Gastroesophageal sphincter (tissue), 4 donors: ENCODE data around the gene PIGBOS1. TPM values are rescaled to one million over a fixed set of nuclear protein-coding genes. Genes with fewer than 3 reads are reported as not detected.
"Not testable (repeated sequence)": the region's sequence is repeated elsewhere in the genome, so short reads cannot be mapped to it uniquely, and the experiment has no call there.

Experiments
- ATAC-seq: fragments of 150-250 bp; one replicate; pipeline ENCODE4 v1.9.1; 2016; ENCODE audit warnings: mild to moderate bottlenecking, moderate library complexity
- H3K27ac ChIP-seq, 4 donors: fragments of 200-600 bp; sonication (generic) in 3 of 4; 1 replicate in 3 of 4; 2 replicates in 1 of 4; pipeline ENCODE4 v1.5.1; 2016 to 2019
- H3K27me3 ChIP-seq: fragments of 200-600 bp; sonication (generic); one replicate; pipeline ENCODE4 v1.5.1; 2019
- H3K36me3 ChIP-seq, 2 donors: fragments of 200-600 bp; sonication (generic); one replicate each; pipeline ENCODE4 v1.5.1; 2019; ENCODE audit warnings: control low read depth in 1 of 2
- H3K4me1 ChIP-seq, 3 donors: fragments of 200-600 bp; sonication (generic); 1 replicate in 2 of 3; 2 replicates in 1 of 3; pipeline ENCODE4 v1.5.1; 2016 to 2019; ENCODE audit warnings: control low read depth in 2 of 3
- H3K4me3 ChIP-seq, 2 donors: fragments of 200-600 bp; sonication (generic); one replicate each; pipeline ENCODE4 v1.5.1; 2019; ENCODE audit warnings: mild to moderate bottlenecking in 1 of 2, moderate library complexity in 1 of 2
- H3K9me3 ChIP-seq, 3 donors: fragments of 200-600 bp; sonication (generic); one replicate each; pipeline ENCODE4 v1.5.1; 2017 to 2019; ENCODE audit warnings: control low read depth in 2 of 3
- EP300 ChIP-seq: sonication (generic); formaldehyde crosslinking; IDR thresholded peaks from one replicate; pipeline ENCODE4 v1.6.1; 2017; ENCODE audit warnings: antibody characterized with exemption, mild to moderate bottlenecking
- POLR2A ChIP-seq, 2 donors: fragments of 450-650 bp; IDR thresholded peaks; one replicate each; pipeline ENCODE4 v1.6.1; 2017; ENCODE audit warnings: antibody characterized with exemption in 2 of 2, mild to moderate bottlenecking in 2 of 2, moderate library complexity in 1 of 2
- POLR2AphosphoS5 ChIP-seq: sonication (generic); formaldehyde crosslinking; IDR thresholded peaks from one replicate; pipeline ENCODE4 v1.6.1; 2017; ENCODE audit warnings: antibody characterized with exemption
- WGBS, 2 donors: methylation state at CpG; one replicate each; pipeline ENCODE4 v1.1.5; 2018; ENCODE audit warnings: low coverage in 1 of 2; 5-methylcytosine and 5-hydroxymethylcytosine counted together
- total RNA-seq, 4 donors: library from RNA; depleted of rRNA; stranded (reverse); fragments of >200 nt; gene quantifications; one replicate each; pipeline ENCODE4 v1.1.0, GENCODE V29; 2016
- TF ChIP-seq, protein P1 (sequence below), 4 experiments: fragments of 200-600 bp in 2 of 4; fragments of 450-650 bp in 2 of 4; sonication (generic) in 1 of 4; IDR thresholded peaks; one replicate each; pipeline ENCODE4 v1.5.1; 2017 to 2019; ENCODE audit warnings: antibody characterized with exemption in 4 of 4, mild to moderate bottlenecking in 2 of 4, moderate library complexity in 2 of 4

Gene PIGBOS1
- total RNA-seq, 4 donors from 2014 or later = 6.7 to 19.6 (median 14.7) TPM

DNA sequence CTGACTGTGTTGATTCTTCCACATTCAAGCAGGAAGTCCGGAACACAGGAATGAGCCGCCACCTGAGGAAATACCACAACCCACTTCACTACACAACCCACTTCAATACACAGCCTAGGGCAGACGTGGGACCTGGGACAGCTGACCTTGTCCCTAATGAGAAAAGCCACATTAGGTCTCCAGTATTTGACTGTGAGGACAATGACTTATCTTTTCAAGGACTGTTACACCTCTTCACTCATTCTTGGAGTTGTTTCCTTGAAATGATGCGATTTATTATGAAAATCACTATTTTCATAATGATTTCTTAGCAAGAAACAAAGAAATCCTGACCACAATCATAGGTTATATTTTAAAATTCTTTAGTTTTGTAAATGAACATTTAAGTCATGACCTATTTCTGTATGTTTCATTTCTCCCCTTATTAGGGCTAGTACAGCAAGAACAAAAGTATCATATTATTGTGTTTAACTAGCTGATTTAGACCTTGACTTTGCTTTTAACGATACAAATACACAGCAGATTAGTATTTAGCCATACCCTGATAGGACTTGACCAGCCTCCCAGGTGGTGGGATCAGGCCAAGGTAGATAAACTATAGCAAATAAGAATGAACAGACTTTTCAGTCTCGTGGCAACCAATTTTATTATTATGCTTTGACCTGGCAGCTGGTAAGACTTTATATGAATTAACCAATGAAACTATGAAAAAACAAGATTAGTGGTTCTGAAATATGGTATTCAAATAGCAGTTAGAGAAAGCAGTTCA, 35.4 kb downstream of the PIGBOS1 start:
- ATAC-seq = no peak
- no peaks in the 10 kb centered on the region for H3K36me3 ChIP-seq
- TF ChIP-seq, protein P1, sequence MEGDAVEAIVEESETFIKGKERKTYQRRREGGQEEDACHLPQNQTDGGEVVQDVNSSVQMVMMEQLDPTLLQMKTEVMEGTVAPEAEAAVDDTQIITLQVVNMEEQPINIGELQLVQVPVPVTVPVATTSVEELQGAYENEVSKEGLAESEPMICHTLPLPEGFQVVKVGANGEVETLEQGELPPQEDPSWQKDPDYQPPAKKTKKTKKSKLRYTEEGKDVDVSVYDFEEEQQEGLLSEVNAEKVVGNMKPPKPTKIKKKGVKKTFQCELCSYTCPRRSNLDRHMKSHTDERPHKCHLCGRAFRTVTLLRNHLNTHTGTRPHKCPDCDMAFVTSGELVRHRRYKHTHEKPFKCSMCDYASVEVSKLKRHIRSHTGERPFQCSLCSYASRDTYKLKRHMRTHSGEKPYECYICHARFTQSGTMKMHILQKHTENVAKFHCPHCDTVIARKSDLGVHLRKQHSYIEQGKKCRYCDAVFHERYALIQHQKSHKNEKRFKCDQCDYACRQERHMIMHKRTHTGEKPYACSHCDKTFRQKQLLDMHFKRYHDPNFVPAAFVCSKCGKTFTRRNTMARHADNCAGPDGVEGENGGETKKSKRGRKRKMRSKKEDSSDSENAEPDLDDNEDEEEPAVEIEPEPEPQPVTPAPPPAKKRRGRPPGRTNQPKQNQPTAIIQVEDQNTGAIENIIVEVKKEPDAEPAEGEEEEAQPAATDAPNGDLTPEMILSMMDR (IDR thresholded peaks at IDR 0.05) = no peak
- no peak for TF ChIP-seq POLR2AphosphoS5
- TF ChIP-seq POLR2A (IDR thresholded peaks at IDR 0.05) = no peak
- TF ChIP-seq EP300 = no peak
- no peak overlapping the region for H3K4me3 ChIP-seq
- no peaks in the 10 kb centered on the region for H3K9me3 ChIP-seq
- H3K27me3 ChIP-seq = no peaks in the 10 kb centered on the region
- H3K27ac ChIP-seq = peak overlapping the region in 1 of 4 donors; percentile 22
- peaks cover 0 to 51% (median 5%) of the 10 kb centered on the region in 3 donors for H3K4me1 ChIP-seq
- 76 to 84% methylated on average over 3 to 6 of the region's 6 CpGs for WGBS, 2 donors

- ATAC-seq = peak; percentile 50
- no peak for TF ChIP-seq EP300
- peak; percentile 14 for TF ChIP-seq POLR2AphosphoS5
- TF ChIP-seq, protein P1 (IDR thresholded peaks at IDR 0.05) = no peak
- no peaks in the 10 kb centered on the region for H3K27me3 ChIP-seq
- H3K36me3 ChIP-seq = no peaks in the 10 kb centered on the region
- no peak overlapping the region for H3K4me3 ChIP-seq
- peaks cover 0 to 43% (median 5%) of the 10 kb centered on the region in 3 donors for H3K4me1 ChIP-seq
- H3K27ac ChIP-seq = peak overlapping the region; percentile 6 to 44 (median 24)
- H3K9me3 ChIP-seq = no peaks in the 10 kb centered on the region
- 49 to 80% methylated on average over 2 to 4 of the region's 5 CpGs for WGBS, 2 donors
These were observed 36.6 kb downstream of the PIGBOS1 start for GRCh38 chr15:55282284-55282833.

- Histone ChIP-seq H3K27ac (peak overlapping the region; percentile 1 to 44 (median 20)), H3K4me3 (no peak overlapping the region), H3K27me3 (no peaks in the 10 kb centered on the region), H3K9me3 (no peaks in the 10 kb centered on the region), H3K36me3 (no peaks in the 10 kb centered on the region), H3K4me1 (peaks cover 0 to 46% (median 5%) of the 10 kb centered on the region in 3 donors)
- TF ChIP-seq POLR2AphosphoS5 (no peak), POLR2A (IDR thresholded peaks at IDR 0.05) (no peak), EP300 (no peak)
- TF ChIP-seq, protein P1 (IDR thresholded peaks at IDR 0.05) = no peak
- ATAC-seq = no peak
These were observed 37.2 kb downstream of the PIGBOS1 start for GRCh38 chr15:55281517-55282228.

DNA sequence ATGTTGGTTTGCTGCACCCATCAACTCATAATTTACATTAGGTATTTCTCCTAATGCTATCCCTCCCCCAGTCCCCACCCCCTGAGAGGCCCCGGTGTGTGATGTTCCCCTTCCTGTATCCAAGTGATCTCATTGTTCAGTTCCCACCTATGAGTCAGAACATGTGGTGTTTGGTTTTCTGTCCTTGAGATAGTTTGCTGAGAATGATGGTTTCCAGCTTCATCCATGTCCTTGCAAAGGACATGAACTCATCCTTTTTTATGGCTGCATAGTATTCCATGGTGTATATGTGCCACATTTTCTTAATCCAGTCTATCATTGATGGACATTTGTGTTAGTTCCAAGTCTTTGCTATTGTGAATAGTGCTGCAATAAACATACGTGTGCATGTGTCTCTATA, 38.3 kb downstream of the PIGBOS1 start:
- H3K9me3 ChIP-seq, ATAC-seq, H3K4me3 ChIP-seq, H3K27me3 ChIP-seq, H3K27ac ChIP-seq, H3K36me3 ChIP-seq: not testable (repeated sequence)
- peaks cover 0 to 41% (median 5%) of the 10 kb centered on the region in 3 donors for H3K4me1 ChIP-seq
- WGBS, 2 donors = 86 to 100% methylated on average over 1 of the region's 2 CpGs

- 32 to 92% methylated on average over 4 of the region's 4 CpGs for WGBS, 2 donors
These were observed 39.1 kb downstream of the PIGBOS1 start for GRCh38 chr15:55279746-55280351.

More at GRCh38 chr15:55279746-55280351, 39.1 kb downstream of the PIGBOS1 start:
- TF ChIP-seq POLR2A (IDR thresholded peaks at IDR 0.05) (no peak), EP300 (no peak), POLR2AphosphoS5 (peak; percentile 47)
- TF ChIP-seq, protein P1 (IDR thresholded peaks at IDR 0.05) = no peak
- H3K4me3 ChIP-seq = no peak overlapping the region
- no peaks in the 10 kb centered on the region for H3K9me3 ChIP-seq
- H3K36me3 ChIP-seq = no peaks in the 10 kb centered on the region
- H3K4me1 ChIP-seq = peaks cover 0 to 38% (median 5%) of the 10 kb centered on the region in 3 donors
- no peak for ATAC-seq
- H3K27ac ChIP-seq = no peak overlapping the region
- no peaks in the 10 kb centered on the region for H3K27me3 ChIP-seq
